Loucy (cell line): ENCODE data around the gene COG4.

ENCODE experiments used
- CTCF ChIP-seq: fragments of 200-600 bp; sonication (generic); conservative IDR thresholded peaks from 2 replicates; pipeline ENCODE4 v1.5.1; 2014; ENCODE audit warnings: mild to moderate bottlenecking, antibody characterized with exemption, low read length
- EZH2phosphoT487 ChIP-seq: fragments of 200-600 bp; IDR thresholded peaks from 2 replicates; pipeline ENCODE4 v1.6.1; 2018; ENCODE audit warnings: antibody characterized with exemption, mild to moderate bottlenecking, moderate library complexity, borderline replicate concordance

GRCh38 chr16:70478169-70478568 is 45.2 kb downstream of the COG4 start:
- TF ChIP-seq CTCF (no peak), EZH2phosphoT487 (no peak)
